Fibroblast of lung (primary cell): ENCODE data around the gene MPL. TPM values are rescaled to one million over a fixed set of nuclear protein-coding genes. Genes with fewer than 3 reads are reported as not detected.
A peak's percentile ranks its signal among the peaks of the same experiment; 100 is the strongest.

Experiments
- DNase-seq, 2 donors: peaks; one replicate each; pipeline versions ENCODE4 v3.0.0 to v3.0.0-alpha.2; 2010; ENCODE audit warnings: low read depth in 2 of 2
- H2AFZ ChIP-seq: 2 replicates; pipeline ENCODE4 v1.5.1; 2012; ENCODE audit warnings: low read length, control low read depth, inconsistent platforms
- H3K27ac ChIP-seq: 2 replicates; pipeline ENCODE4 v1.5.1; 2011; ENCODE audit warnings: low read length, control low read depth; ENCODE audit not compliant: insufficient read depth
- H3K27me3 ChIP-seq: 2 replicates; pipeline ENCODE4 v1.5.1; 2011; ENCODE audit warnings: mild to moderate bottlenecking, low read length; ENCODE audit not compliant: control insufficient read depth, insufficient read depth
- H3K36me3 ChIP-seq: 2 replicates; pipeline ENCODE4 v1.5.1; 2011; ENCODE audit warnings: low read length; ENCODE audit not compliant: control insufficient read depth, insufficient read depth
- H3K4me1 ChIP-seq: 2 replicates; pipeline ENCODE4 v1.5.1; 2011; ENCODE audit warnings: low read length; ENCODE audit not compliant: control insufficient read depth, insufficient read depth; ENCODE audit errors: extremely low read depth
- H3K4me2 ChIP-seq: 2 replicates; pipeline ENCODE4 v1.5.1; 2011; ENCODE audit warnings: low read length, control low read depth; ENCODE audit not compliant: insufficient read depth; ENCODE audit errors: extremely low read depth
- H3K4me3 ChIP-seq, 4 experiments: fragments of 200-600 bp in 1 of 4; sonication (generic) in 1 of 4; replicated peaks in 1 of 4; 2 replicates each; pipeline ENCODE4 v1.5.1; 2011 to 2016; ENCODE audit warnings: low read length in 4 of 4, low read depth in 3 of 4, mild to moderate bottlenecking in 3 of 4, control low read depth in 2 of 4, inconsistent platforms in 1 of 4, mixed read lengths in 1 of 4; ENCODE audit not compliant: insufficient read depth in 1 of 4; ENCODE audit errors: control extremely low read depth in 1 of 4
- H3K79me2 ChIP-seq: 2 replicates; pipeline ENCODE4 v1.5.1; 2012; ENCODE audit warnings: mild to moderate bottlenecking, low read length, inconsistent platforms; ENCODE audit not compliant: control insufficient read depth, insufficient read depth
- H3K9ac ChIP-seq: 2 replicates; pipeline ENCODE4 v1.5.1; 2011; ENCODE audit warnings: mild to moderate bottlenecking, low read length, control low read depth; ENCODE audit not compliant: insufficient read depth
- H3K9me3 ChIP-seq: 2 replicates; pipeline ENCODE4 v1.5.1; 2012; ENCODE audit warnings: low read depth, low read length; ENCODE audit not compliant: control insufficient read depth, insufficient read depth
- H4K20me1 ChIP-seq: 2 replicates; pipeline ENCODE4 v1.5.1; 2011; ENCODE audit warnings: low read length; ENCODE audit not compliant: control insufficient read depth, insufficient read depth; ENCODE audit errors: extremely low read depth
- CTCF ChIP-seq, 2 donors: IDR thresholded peaks in 1 of 2; conservative IDR thresholded peaks in 1 of 2; 1 replicate in 1 of 2; 2 replicates in 1 of 2; pipeline ENCODE4 v1.5.1; 2011 to 2012; ENCODE audit warnings: low read length in 2 of 2, control low read depth in 1 of 2, inconsistent platforms in 1 of 2, low read depth in 1 of 2, mild to moderate bottlenecking in 1 of 2
- EZH2 ChIP-seq: IDR thresholded peaks from 2 replicates; pipeline ENCODE4 v1.5.1; 2012; ENCODE audit warnings: low read length, control low read depth, mild to moderate bottlenecking; ENCODE audit errors: missing control alignments
- polyA plus RNA-seq, 2 donors: library from polyadenylated mRNA; depleted of rRNA in 1 of 2; stranded (reverse) in 1 of 2; unstranded in 1 of 2; fragments of >200 nt; gene quantifications; 2 replicates each; pipeline ENCODE4 v1.2.1, GENCODE V29; 2011 to 2012; ENCODE audit warnings: missing spikeins in 1 of 2
- total RNA-seq: library from RNA; depleted of rRNA; stranded (reverse); fragments of >200 nt; gene quantifications from 2 replicates; pipeline ENCODE4 v1.2.1, GENCODE V29; 2014

The MPL gene
- total and polyA plus RNA-seq, 2 donors (not counting 1 experiment from before 2014, with no cell fraction given) = not detected

- no peak overlapping the region for H3K27ac ChIP-seq
- H3K4me1 ChIP-seq = peaks cover 2% of the 10 kb centered on the region
- TF ChIP-seq EZH2 (no peak), CTCF (conservative IDR thresholded peaks at IDR 0.05 in 1 of 2, IDR thresholded peaks at IDR 0.05 in 1 of 2; ENCODE audit: low read depth in 1 of 2, low read length in 2 of 2) (no peak)
- H2AFZ ChIP-seq = peak overlapping the region; percentile 45
- H3K36me3 ChIP-seq = no peaks in the 10 kb centered on the region
- H3K4me3 ChIP-seq = peak overlapping the region; percentile 28 to 58 (median 42)
- H3K9me3 ChIP-seq = no peaks in the 10 kb centered on the region
- H3K27me3 ChIP-seq = peaks cover 9% of the 10 kb centered on the region
- peak in 1 of 2 donors; percentile 79 for DNase-seq
- H4K20me1 ChIP-seq = no peaks in the 10 kb centered on the region
- no peaks in the 10 kb centered on the region for H3K79me2 ChIP-seq
- no peak overlapping the region for H3K9ac ChIP-seq
- peak overlapping the region; percentile 66 for H3K4me2 ChIP-seq
Observed at GRCh38 chr1:43348809-43349593, 11.4 kb downstream of the MPL start.

GRCh38 chr1:43349594-43350306, 12.1 kb downstream of the MPL start:
- Histone ChIP-seq H3K27ac (no peak overlapping the region), H2AFZ (no peak overlapping the region), H3K79me2 (no peaks in the 10 kb centered on the region), H3K9ac (no peak overlapping the region), H3K4me3 (peak overlapping the region in 2 of 4 experiments; percentile 54 to 58), H3K27me3 (peaks cover 9% of the 10 kb centered on the region), H3K36me3 (no peaks in the 10 kb centered on the region), H3K4me2 (peak overlapping the region; percentile 33), H3K9me3 (no peaks in the 10 kb centered on the region), H4K20me1 (no peaks in the 10 kb centered on the region), H3K4me1 (peaks cover 2% of the 10 kb centered on the region)
- TF ChIP-seq EZH2 (no peak), CTCF (conservative IDR thresholded peaks at IDR 0.05 in 1 of 2, IDR thresholded peaks at IDR 0.05 in 1 of 2; ENCODE audit: low read depth in 1 of 2, low read length in 2 of 2) (no peak)
- DNase-seq = peak; percentile 71 to 95

GRCh38 chr1:43350976-43351375, 13.4 kb downstream of the MPL start:
- no peaks in the 10 kb centered on the region for H3K79me2 ChIP-seq
- H4K20me1 ChIP-seq = no peaks in the 10 kb centered on the region
- no peak overlapping the region for H3K27ac ChIP-seq
- no peak overlapping the region for H2AFZ ChIP-seq
- H3K27me3 ChIP-seq = peaks cover 9% of the 10 kb centered on the region
- no peak for DNase-seq
- no peak overlapping the region for H3K4me2 ChIP-seq
- no peaks in the 10 kb centered on the region for H3K9me3 ChIP-seq
- TF ChIP-seq EZH2 (no peak), CTCF (conservative IDR thresholded peaks at IDR 0.05 in 1 of 2, IDR thresholded peaks at IDR 0.05 in 1 of 2; ENCODE audit: low read depth in 1 of 2, low read length in 2 of 2) (no peak)
- H3K9ac ChIP-seq = no peak overlapping the region
- H3K4me1 ChIP-seq = peaks cover 2% of the 10 kb centered on the region
- H3K36me3 ChIP-seq = no peaks in the 10 kb centered on the region
- H3K4me3 ChIP-seq = no peak overlapping the region
